H9 (cell line): ENCODE results near the gene FHL3. TPM values are rescaled to one million over a fixed set of nuclear protein-coding genes. Genes with fewer than 3 reads are reported as not detected.

Experiments
- DNase-seq: peaks from one replicate; pipeline ENCODE4 v3.0.0-alpha.2; 2017
- H2AFZ ChIP-seq: one replicate; pipeline ENCODE4 v1.6.1; 2013; ENCODE audit warnings: mild to moderate bottlenecking, low read length, control low read depth, moderate library complexity
- H2AK5ac ChIP-seq: 2 replicates; pipeline ENCODE4 v1.6.1; 2013; ENCODE audit warnings: low read length, control low read depth, mixed read lengths; ENCODE audit not compliant: insufficient read length
- H2BK120ac ChIP-seq: one replicate; pipeline ENCODE4 v1.6.1; 2013; ENCODE audit warnings: low read depth, mild to moderate bottlenecking, low read length, control low read depth, inconsistent platforms; ENCODE audit not compliant: poor library complexity, severe bottlenecking
- H2BK12ac ChIP-seq: 2 replicates; pipeline ENCODE4 v1.6.1; 2013; ENCODE audit warnings: low read length, control low read depth, mixed read lengths, low read depth; ENCODE audit not compliant: insufficient read length
- H2BK15ac ChIP-seq: 2 replicates; pipeline ENCODE4 v1.6.1; 2013; ENCODE audit warnings: low read depth, low read length, control low read depth
- H2BK20ac ChIP-seq: one replicate; pipeline ENCODE4 v1.6.1; 2013; ENCODE audit warnings: low read depth, mild to moderate bottlenecking, low read length, control low read depth, inconsistent platforms; ENCODE audit not compliant: poor library complexity, severe bottlenecking
- H2BK5ac ChIP-seq: 2 replicates; pipeline ENCODE4 v1.6.1; 2013; ENCODE audit warnings: low read length, control low read depth, mixed read lengths; ENCODE audit not compliant: insufficient read length
- H3K14ac ChIP-seq: 2 replicates; pipeline ENCODE4 v1.6.1; 2013; ENCODE audit warnings: low read length, control low read depth; ENCODE audit not compliant: insufficient read depth
- H3K18ac ChIP-seq: 2 replicates; pipeline ENCODE4 v1.6.1; 2013; ENCODE audit warnings: low read depth, mild to moderate bottlenecking, mixed read lengths, low read length, control low read depth; ENCODE audit not compliant: insufficient read length
- H3K23ac ChIP-seq: 2 replicates; pipeline ENCODE4 v1.6.1; 2013; ENCODE audit warnings: low read length, control low read depth, mixed read lengths, low read depth; ENCODE audit not compliant: insufficient read length
- H3K23me2 ChIP-seq: 2 replicates; pipeline ENCODE4 v1.6.1; 2013; ENCODE audit warnings: low read depth, mild to moderate bottlenecking, mixed read lengths, low read length, control low read depth; ENCODE audit not compliant: insufficient read length, poor library complexity, severe bottlenecking
- H3K27ac ChIP-seq: 2 replicates; pipeline ENCODE4 v1.5.1; 2013; ENCODE audit warnings: low read length, control low read depth, mixed read lengths, low read depth; ENCODE audit not compliant: insufficient read length
- H3K27me3 ChIP-seq: 2 replicates; pipeline ENCODE4 v1.6.1; 2013; ENCODE audit warnings: low read length, control low read depth, inconsistent platforms; ENCODE audit not compliant: insufficient read depth
- H3K4ac ChIP-seq: 2 replicates; pipeline ENCODE4 v1.6.1; 2013; ENCODE audit warnings: low read depth, mild to moderate bottlenecking, control low read depth, inconsistent platforms, low read length, moderate library complexity
- H3K4me1 ChIP-seq: 2 replicates; pipeline ENCODE4 v1.6.1; 2013; ENCODE audit warnings: low read length, control low read depth, inconsistent platforms; ENCODE audit not compliant: insufficient read depth
- H3K4me2 ChIP-seq: 2 replicates; pipeline ENCODE4 v1.6.1; 2013; ENCODE audit warnings: low read length, control low read depth, mixed read lengths; ENCODE audit not compliant: insufficient read length, insufficient read depth
- H3K56ac ChIP-seq: 2 replicates; pipeline ENCODE4 v1.6.1; 2013; ENCODE audit warnings: low read depth, mild to moderate bottlenecking, mixed read lengths, low read length, control low read depth; ENCODE audit not compliant: insufficient read length
- H3K79me1 ChIP-seq: 2 replicates; pipeline ENCODE4 v1.6.1; 2013; ENCODE audit warnings: low read depth, mild to moderate bottlenecking, moderate library complexity, low read length, control low read depth, inconsistent platforms; ENCODE audit not compliant: insufficient read depth, poor library complexity, severe bottlenecking
- H3K79me2 ChIP-seq: 2 replicates; pipeline ENCODE4 v1.6.1; 2013; ENCODE audit warnings: low read length, control low read depth, inconsistent platforms; ENCODE audit not compliant: insufficient read depth
- H3K9ac ChIP-seq: 2 replicates; pipeline ENCODE4 v1.6.1; 2013; ENCODE audit warnings: low read length, control low read depth, mixed read lengths; ENCODE audit not compliant: insufficient read length; ENCODE audit errors: extremely low read depth
- H3K9me3 ChIP-seq: one replicate; pipeline ENCODE4 v1.6.1; 2013; ENCODE audit warnings: low read depth, low read length, inconsistent platforms; ENCODE audit not compliant: control insufficient read depth
- H3T11ph ChIP-seq: one replicate; pipeline ENCODE4 v1.6.1; 2013; ENCODE audit warnings: mild to moderate bottlenecking, low read length, control low read depth, inconsistent platforms
- H4K20me1 ChIP-seq: one replicate; pipeline ENCODE4 v1.6.1; 2013; ENCODE audit not compliant: control insufficient read depth, insufficient read length, insufficient read depth
- H4K5ac ChIP-seq: 2 replicates; pipeline ENCODE4 v1.6.1; 2013; ENCODE audit warnings: low read depth, mild to moderate bottlenecking, mixed read lengths, low read length, control low read depth; ENCODE audit not compliant: insufficient read length
- H4K8ac ChIP-seq: replicated peaks from 2 replicates; pipeline ENCODE4 v1.6.1; 2013; ENCODE audit warnings: low read length, control low read depth, mixed read lengths, low read depth; ENCODE audit not compliant: insufficient read length
- H4K91ac ChIP-seq: 2 replicates; pipeline ENCODE4 v1.6.1; 2013; ENCODE audit warnings: low read depth, mild to moderate bottlenecking, moderate library complexity, mixed read lengths, low read length, control low read depth; ENCODE audit not compliant: insufficient read length
- H3K27ac Mint-ChIP-seq, 3 experiments: 2 replicates in 2 of 3; 3 replicates in 1 of 3; pipeline ENCODE4 v1.8.0; 2020 to 2021; ENCODE audit warnings: mixed read lengths in 3 of 3, mild to moderate bottlenecking in 1 of 3, moderate library complexity in 1 of 3
- H3K27me3 Mint-ChIP-seq: 2 replicates; pipeline ENCODE4 v1.8.0; 2021; ENCODE audit warnings: low read depth, mild to moderate bottlenecking, moderate library complexity, mixed read lengths
- H3K36me3 Mint-ChIP-seq, 3 experiments: 2 replicates in 2 of 3; 3 replicates in 1 of 3; pipeline ENCODE4 v1.8.0; 2020 to 2021; ENCODE audit warnings: low read depth in 3 of 3, mixed read lengths in 3 of 3; ENCODE audit not compliant: insufficient read depth in 1 of 3
- H3K4me1 Mint-ChIP-seq, 2 experiments: 2 replicates each; pipeline ENCODE4 v1.8.0; 2020; ENCODE audit warnings: mixed read lengths in 2 of 2
- H3K4me3 Mint-ChIP-seq, 2 experiments: 2 replicates in 1 of 2; 3 replicates in 1 of 2; pipeline ENCODE4 v1.8.0; 2020 to 2021; ENCODE audit warnings: mild to moderate bottlenecking in 2 of 2, mixed read lengths in 2 of 2, moderate library complexity in 1 of 2
- H3K9me3 Mint-ChIP-seq, 2 experiments: 2 replicates in 1 of 2; 3 replicates in 1 of 2; pipeline ENCODE4 v1.8.0; 2020; ENCODE audit warnings: mild to moderate bottlenecking in 2 of 2, mixed read lengths in 2 of 2, moderate library complexity in 1 of 2
- CTCF ChIP-seq: fragments of 200-600 bp; sonication (generic); conservative IDR thresholded peaks from 3 replicates; pipeline ENCODE4 v1.8.0; 2021; ENCODE audit warnings: antibody characterized with exemption, mild to moderate bottlenecking
- WGBS: extraction: QIAGEN DNeasy Blood & Tissue Kit; methylation state at CpG from one replicate; pipeline ENCODE4 v1.1.7; 2013; ENCODE audit warnings: missing lambda C conversion rate, low lambda C conversion rate, mixed read lengths; ENCODE audit not compliant: insufficient read length; ENCODE audit errors: extremely low coverage; 5-methylcytosine and 5-hydroxymethylcytosine counted together
- total RNA-seq: library from RNA; stranded (reverse); gene quantifications from 2 replicates; pipeline ENCODE4 v1.2.1, GENCODE V29; 2021

FHL3 gene
- total RNA-seq, 1 experiment from 2014 or later: 32.8 TPM

DNA sequence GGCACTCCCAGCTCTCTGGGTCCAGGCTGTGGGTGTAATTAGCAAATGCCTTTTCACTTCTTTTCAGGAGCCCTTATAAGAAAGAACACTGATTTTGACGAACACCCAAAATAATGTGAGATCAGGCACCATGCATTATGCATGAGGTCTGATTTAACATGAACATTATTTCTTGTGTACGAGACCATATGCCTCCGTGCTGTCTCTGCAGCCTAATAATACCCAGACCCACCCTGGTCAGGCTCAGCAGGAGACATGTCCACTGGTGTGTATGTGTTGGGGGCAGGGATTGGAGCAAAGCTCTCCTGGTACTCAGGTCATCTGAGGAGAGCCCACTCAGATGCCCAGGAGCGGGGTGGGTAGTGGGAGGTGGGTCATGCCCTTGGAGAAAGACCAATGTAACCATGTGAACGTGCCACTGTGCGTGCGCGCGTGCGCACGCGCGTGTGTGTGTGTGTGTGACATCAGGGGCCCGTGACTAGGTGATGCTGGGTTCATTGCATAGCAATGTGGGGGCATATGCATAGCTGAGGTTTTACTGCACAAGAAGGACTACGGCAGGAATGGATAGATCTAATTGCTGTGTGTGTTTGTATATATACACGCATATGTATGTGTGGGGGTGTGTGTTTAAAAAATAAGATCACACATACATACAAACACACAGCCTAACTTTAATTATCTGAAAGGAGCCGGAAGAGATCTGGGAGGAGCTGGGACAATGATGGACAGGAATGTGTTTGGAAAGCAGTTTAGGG is 34.2 kb upstream of the FHL3 start:
- Histone ChIP-seq H3K79me1 (no peaks in the 10 kb centered on the region), H3K79me2 (no peaks in the 10 kb centered on the region; the same call in 1 of the 2 replicates), H2BK12ac (no peak overlapping the region), H4K5ac (no peak overlapping the region), H3K23me2 (peaks cover 5% of the 10 kb centered on the region), H2BK120ac (no peak overlapping the region), H3K56ac (no peak overlapping the region), H3T11ph (no peak overlapping the region), H4K20me1 (no peaks in the 10 kb centered on the region), H2BK20ac (no peak overlapping the region), H3K27me3 (peaks cover 3% of the 10 kb centered on the region; the same call in 1 of the 2 replicates), H4K91ac (no peak overlapping the region), H2BK15ac (no peak overlapping the region), H4K8ac (no peak overlapping the region), H2BK5ac (no peak overlapping the region), H3K4ac (no peak overlapping the region), H3K4me2 (no peak overlapping the region), H3K23ac (no peak overlapping the region), H2AFZ (no peak overlapping the region), H3K14ac (no peak overlapping the region), H3K18ac (no peak overlapping the region), H3K4me1 (0 out of 2 replicates have a peak, but pooled peaks cover 1% of the 10 kb centered on the region), H3K9me3 (no peaks in the 10 kb centered on the region), H3K9ac (no peak overlapping the region), H2AK5ac (no peak overlapping the region), H3K27ac (no peak overlapping the region)
- H3K4me1 Mint-ChIP-seq: peaks cover 23 to 41% of the 10 kb centered on the region in 2 experiments
- no peak for DNase-seq
- WGBS: no CpG with 5 or more reads among the region's 17 CpGs
- H3K27me3 Mint-ChIP-seq: peaks cover 24% of the 10 kb centered on the region
- H3K27ac Mint-ChIP-seq: no peak overlapping the region
- peaks cover 17 to 42% (median 33%) of the 10 kb centered on the region in 3 experiments for H3K36me3 Mint-ChIP-seq
- H3K9me3 Mint-ChIP-seq: peaks cover 0 to 6% of the 10 kb centered on the region in 2 experiments; a peak in 3 of 5 replicates
- TF ChIP-seq CTCF: no peak
- no peak overlapping the region for H3K4me3 Mint-ChIP-seq
